ENCODE results near the gene TFR2. TPM values are rescaled to one million over a fixed set of nuclear protein-coding genes. Genes with fewer than 3 reads are reported as not detected.

Gene TFR2
- total RNA-seq, 4 donors from 2014 or later = 0.81 to 3.9 (median 1.3) TPM

- no peak overlapping the region for H3K27ac ChIP-seq
- no peak for DNase-seq (ENCODE audit: low spot score in 2 of 2)
- H3K36me3 ChIP-seq = no peaks in the 10 kb centered on the region
- 89% methylated on average over 16 of the region's 17 CpGs for WGBS
- H3K27me3 ChIP-seq = peaks cover 20% of the 10 kb centered on the region
- no peak overlapping the region for H3K4me3 ChIP-seq
- TF ChIP-seq POLR2AphosphoS5 (IDR thresholded peaks at IDR 0.05) (no peak), CTCF (IDR thresholded peaks at IDR 0.05) (no peak), EP300 (IDR thresholded peaks at IDR 0.05) (no peak), POLR2A (IDR thresholded peaks at IDR 0.05) (no peak)
- H3K4me1 ChIP-seq = no peaks in the 10 kb centered on the region
- no peaks in the 10 kb centered on the region for H3K9me3 ChIP-seq
Measured at GRCh38 chr7:100639995-100640516, 1.3 kb downstream of the TFR2 start.

GRCh38 chr7:100632951-100633717, 8.2 kb downstream of the TFR2 start:
- WGBS = 2% methylated on average over 33 of the region's 72 CpGs
- DNase-seq (ENCODE audit: low spot score in 2 of 2) = no peak
- no peak overlapping the region for H3K27ac ChIP-seq
- H3K36me3 ChIP-seq = no peaks in the 10 kb centered on the region
- H3K9me3 ChIP-seq = no peaks in the 10 kb centered on the region
- peaks cover 8% of the 10 kb centered on the region for H3K4me1 ChIP-seq
- TF ChIP-seq POLR2AphosphoS5 (IDR thresholded peaks at IDR 0.05) (no peak), EP300 (IDR thresholded peaks at IDR 0.05) (no peak), POLR2A (IDR thresholded peaks at IDR 0.05) (no peak), CTCF (IDR thresholded peaks at IDR 0.05) (peak in 1 of 2 donors; percentile 47)
- H3K4me3 ChIP-seq = peak overlapping the region; percentile 59
- H3K27me3 ChIP-seq = no peaks in the 10 kb centered on the region

- Histone ChIP-seq H3K4me3 (no peak overlapping the region), H3K4me1 (peaks cover 20% of the 10 kb centered on the region), H3K9me3 (no peaks in the 10 kb centered on the region), H3K27ac (no peak overlapping the region), H3K27me3 (no peaks in the 10 kb centered on the region), H3K36me3 (no peaks in the 10 kb centered on the region)
- 92% methylated on average over 4 of the region's 4 CpGs for WGBS
- TF ChIP-seq EP300 (IDR thresholded peaks at IDR 0.05) (no peak), POLR2A (IDR thresholded peaks at IDR 0.05) (no peak), POLR2AphosphoS5 (IDR thresholded peaks at IDR 0.05) (no peak), CTCF (IDR thresholded peaks at IDR 0.05) (no peak)
- DNase-seq (ENCODE audit: low spot score in 2 of 2) = no peak
Measured at GRCh38 chr7:100630066-100630465, 11.3 kb downstream of the TFR2 start.

GRCh38 chr7:100629117-100629716, 12.1 kb downstream of the TFR2 start:
- 93% methylated on average over 11 of the region's 11 CpGs for WGBS
- Histone ChIP-seq H3K27ac (no peak overlapping the region), H3K9me3 (no peaks in the 10 kb centered on the region), H3K4me1 (peaks cover 20% of the 10 kb centered on the region), H3K27me3 (no peaks in the 10 kb centered on the region), H3K36me3 (no peaks in the 10 kb centered on the region), H3K4me3 (no peak overlapping the region)
- peak in 1 of 2 donors; percentile 23 for TF ChIP-seq CTCF (IDR thresholded peaks at IDR 0.05)
- no peak for TF ChIP-seq EP300 (IDR thresholded peaks at IDR 0.05)
- no peak for DNase-seq (ENCODE audit: low spot score in 2 of 2)

GRCh38 chr7:100627238-100627549, 14.2 kb downstream of the TFR2 start:
- H3K27ac ChIP-seq = no peak overlapping the region
- H3K27me3 ChIP-seq = no peaks in the 10 kb centered on the region
- no peak for DNase-seq (ENCODE audit: low spot score in 2 of 2)
- WGBS = 90% methylated on average over 19 of the region's 21 CpGs
- no peaks in the 10 kb centered on the region for H3K36me3 ChIP-seq
- H3K4me3 ChIP-seq = no peak overlapping the region
- TF ChIP-seq CTCF (IDR thresholded peaks at IDR 0.05) (no peak), EP300 (IDR thresholded peaks at IDR 0.05) (no peak), POLR2AphosphoS5 (IDR thresholded peaks at IDR 0.05) (no peak), POLR2A (IDR thresholded peaks at IDR 0.05) (no peak)
- H3K9me3 ChIP-seq = no peaks in the 10 kb centered on the region
- peaks cover 12% of the 10 kb centered on the region for H3K4me1 ChIP-seq
